WTC11 (cell line): ENCODE results near the gene MEIKIN. TPM values are rescaled to one million over a fixed set of nuclear protein-coding genes. Genes with fewer than 3 reads are reported as not detected.

ENCODE experiments used
- ATAC-seq: fragments of 200-7000 bp; cut with Tn5 transposase; 2 replicates; pipeline ENCODE4 v1.10.0; 2021; ENCODE audit warnings: mild to moderate bottlenecking, moderate library complexity
- CTCF ChIA-PET: fragments of 300-600 bp; sonication (Branson Sonifier 250); formaldehyde crosslinking; loops from one replicate; lab custom pipeline; 2021; ENCODE audit warnings: antibody characterized with exemption; lab: Charles Lee
- POLR2A ChIA-PET: fragments of 350-600 bp; sonication (Branson Sonifier 250); formaldehyde crosslinking; loops from one replicate; lab custom pipeline; 2021; ENCODE audit warnings: antibody characterized with exemption; lab: Charles Lee
- DNase-seq: peaks from one replicate; pipeline ENCODE4 v3.0.0; 2021; ENCODE audit warnings: low spot score
- H3K27ac Mint-ChIP-seq: 2 replicates; pipeline ENCODE4 v1.8.0; 2021; ENCODE audit warnings: mixed read lengths
- H3K27me3 Mint-ChIP-seq: 2 replicates; pipeline ENCODE4 v1.8.0; 2021; ENCODE audit warnings: low read depth, mild to moderate bottlenecking, moderate library complexity, mixed read lengths
- H3K36me3 Mint-ChIP-seq: 2 replicates; pipeline ENCODE4 v1.8.0; 2021; ENCODE audit warnings: mixed read lengths
- H3K4me1 Mint-ChIP-seq: 2 replicates; pipeline ENCODE4 v1.8.0; 2022; ENCODE audit warnings: mixed read lengths
- H3K4me3 Mint-ChIP-seq: 2 replicates; pipeline ENCODE4 v1.8.0; 2021; ENCODE audit warnings: mild to moderate bottlenecking, moderate library complexity, mixed read lengths
- H3K9me3 Mint-ChIP-seq: 2 replicates; pipeline ENCODE4 v1.8.0; 2021; ENCODE audit warnings: mixed read lengths
- AR ChIP-seq: fragments of 250-450 bp; sonication (Bioruptor Pico); IDR thresholded peaks from 2 replicates; pipeline ENCODE4 v1.9.0; 2021; ENCODE audit warnings: mild to moderate bottlenecking
- ATF3 ChIP-seq: sonication (generic); formaldehyde crosslinking; conservative IDR thresholded peaks from 2 replicates; pipeline ENCODE4 v1.8.1; 2022; ENCODE audit warnings: mild to moderate bottlenecking, missing genetic modification reagents
- FOXJ3 ChIP-seq: sonication (generic); formaldehyde crosslinking; IDR thresholded peaks from 2 replicates; pipeline ENCODE4 v1.9.0; 2021; ENCODE audit warnings: missing genetic modification reagents, mild to moderate bottlenecking, borderline replicate concordance
- GRHL2 ChIP-seq: fragments of 250-450 bp; sonication (Bioruptor Pico); IDR thresholded peaks from 2 replicates; pipeline ENCODE4 v1.8.0; 2022; ENCODE audit warnings: mild to moderate bottlenecking, moderate library complexity; ENCODE audit not compliant: insufficient replicate concordance, severe bottlenecking
- HMGXB4 ChIP-seq: sonication (generic); formaldehyde crosslinking; IDR thresholded peaks from 2 replicates; pipeline ENCODE4 v1.8.1; 2023; ENCODE audit warnings: mild to moderate bottlenecking, moderate library complexity, missing genetic modification reagents
- JUN ChIP-seq: sonication (generic); formaldehyde crosslinking; IDR thresholded peaks from 2 replicates; pipeline ENCODE4 v1.8.0; 2023; ENCODE audit warnings: mild to moderate bottlenecking, missing genetic modification reagents
- NFE2L1 ChIP-seq: sonication (generic); formaldehyde crosslinking; IDR thresholded peaks from 2 replicates; pipeline ENCODE4 v1.8.1; 2023; ENCODE audit warnings: missing genetic modification reagents
- SMAD4 ChIP-seq: sonication (generic); formaldehyde crosslinking; IDR thresholded peaks from 2 replicates; pipeline ENCODE4 v1.8.0; 2022; ENCODE audit warnings: mild to moderate bottlenecking, missing genetic modification reagents
- ZNF121 ChIP-seq: sonication (generic); formaldehyde crosslinking; IDR thresholded peaks from 2 replicates; pipeline ENCODE4 v1.8.0; 2023; ENCODE audit warnings: missing genetic modification reagents
- ZNF263 ChIP-seq: sonication (generic); formaldehyde crosslinking; IDR thresholded peaks from 2 replicates; pipeline ENCODE4 v1.8.1; 2022; ENCODE audit warnings: low read depth, mild to moderate bottlenecking, moderate library complexity, missing genetic modification reagents
- ZNF423 ChIP-seq: fragments of 250-450 bp; sonication (Bioruptor Pico); IDR thresholded peaks from 2 replicates; pipeline ENCODE4 v2.1.2; 2022; ENCODE audit warnings: mild to moderate bottlenecking, moderate library complexity
- ZNF425 ChIP-seq: fragments of 250-450 bp; sonication (Bioruptor Pico); conservative IDR thresholded peaks from 2 replicates; pipeline ENCODE4 v1.9.0; 2021; ENCODE audit warnings: mild to moderate bottlenecking
- total RNA-seq: library from RNA; stranded (reverse); gene quantifications from 3 replicates; pipeline ENCODE4 v1.2.3, GENCODE V29; 2021

The MEIKIN gene
- total RNA-seq, 1 experiment from 2014 or later, result not detected

GRCh38 chr5:131787736-131788135 is 157.7 kb downstream of the MEIKIN start:
- DNase-seq (no peak), ATAC-seq (no peak)
- Mint-ChIP-seq H3K36me3 (no peaks in the 10 kb centered on the region), H3K9me3 (no peaks in the 10 kb centered on the region), H3K27ac (no peak overlapping the region), H3K4me3 (no peak overlapping the region), H3K27me3 (no peaks in the 10 kb centered on the region), H3K4me1 (peaks cover 6% of the 10 kb centered on the region)
- CTCF ChIA-PET, result interaction anchor here (1.4 kb wide), 1 partner anchor 220 kb away, joined by 3 read pairs; no protein-coding TSS in a partner anchor
- POLR2A ChIA-PET, result interaction anchor here (0.7 kb wide), 1 partner anchor 129 kb away, joined by 5 read pairs; no protein-coding TSS in a partner anchor
- no peak for TF ChIP-seq JUN (CRISPR knock-in tag)
- TF ChIP-seq AR, result no peak
- no peak for TF ChIP-seq FOXJ3 (CRISPR knock-in tag)

- no peak overlapping the region for H3K27ac Mint-ChIP-seq
- no peak overlapping the region for H3K4me3 Mint-ChIP-seq
- H3K4me1 Mint-ChIP-seq, result peaks cover 6% of the 10 kb centered on the region
- TF ChIP-seq SMAD4 (CRISPR knock-in tag) (no peak), GRHL2 (no peak), ZNF425 (CRISPR knock-in tag) (no peak), ZNF121 (no peak), ZNF263 (CRISPR knock-in tag) (no peak), AR (no peak), ATF3 (CRISPR knock-in tag) (no peak), NFE2L1 (no peak), HMGXB4 (no peak), ZNF423 (CRISPR knock-in tag) (no peak)
- no peaks in the 10 kb centered on the region for H3K9me3 Mint-ChIP-seq
- no peaks in the 10 kb centered on the region for H3K36me3 Mint-ChIP-seq
- DNase-seq (no peak), ATAC-seq (no peak)
- ChIA-PET POLR2A (no interaction called here), CTCF (interaction anchor here (1.2 to 1.4 kb wide), 2 partner anchors 198 to 221 kb away, joined by 3 read pairs; no protein-coding TSS in a partner anchor)
- no peaks in the 10 kb centered on the region for H3K27me3 Mint-ChIP-seq
Measured at GRCh38 chr5:131786900-131787692, 158.4 kb downstream of the MEIKIN start.
